Stimulated activated CD4-positive, alpha-beta T cell treated with anti-CD3 and anti-CD28 coated beads, Interleukin-4, amount 100 ng/mL, for 48 hours (primary cell): ENCODE measurements around the gene MBD3L2.
"Not testable (repeated sequence)": the region's sequence is repeated elsewhere in the genome, so short reads cannot be mapped to it uniquely, and the experiment has no call there.

Source experiments
- DNase-seq, 2 donors: peaks; one replicate each; pipeline ENCODE4 v3.0.0-alpha.2; 2020; ENCODE audit warnings: low read depth in 2 of 2

Gene MBD3L2

DNA sequence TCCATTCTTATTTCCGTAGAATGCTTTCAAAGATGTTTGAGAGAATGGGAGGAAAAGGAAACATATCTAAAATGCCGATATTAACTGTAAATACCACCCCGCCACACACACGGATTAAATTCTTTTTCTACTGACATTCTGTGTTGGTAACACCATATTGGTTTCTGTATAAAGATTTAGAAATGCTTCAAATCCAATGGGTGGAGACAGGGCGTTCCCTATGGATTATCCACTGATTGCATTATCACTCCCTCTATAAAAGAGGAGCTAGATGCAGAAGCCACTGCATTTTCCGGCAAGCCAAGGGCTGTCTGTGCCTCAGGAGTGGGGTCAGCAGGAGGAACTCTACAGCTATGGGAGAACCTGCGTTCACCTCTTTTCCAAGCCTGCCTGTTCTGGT is at the start of gene MBD3L2:
Gene MBD3L2 (plus strand): TSS at position 301 of the 400 bp plus-strand sequence. CDS start 53 bp downstream, at position 354.
- not testable (repeated sequence) for DNase-seq

- no peak for DNase-seq
Measured at GRCh38 chr19:6999933-7000332, 49.2 kb upstream of the MBD3L2 start.

DNA sequence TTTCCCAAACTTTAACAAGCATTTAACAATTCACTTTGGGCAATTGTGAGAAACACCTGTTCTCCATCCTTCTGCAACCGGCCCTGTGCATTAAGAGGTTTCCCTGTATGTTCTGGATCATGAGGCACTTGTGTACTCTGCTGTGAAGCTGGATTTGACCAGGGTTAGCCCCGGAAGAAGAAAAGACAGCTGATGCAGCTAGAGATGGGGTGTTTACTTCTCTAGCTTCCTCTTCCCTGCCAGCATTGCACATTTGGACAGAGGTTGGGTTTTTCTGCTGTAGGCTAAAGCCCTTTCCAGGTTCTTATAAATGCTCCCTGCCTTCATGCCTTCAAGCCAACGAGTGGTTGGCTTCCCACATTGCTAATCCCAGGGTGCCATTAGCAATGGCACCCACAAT is 48.8 kb upstream of the MBD3L2 start:
- DNase-seq, result no peak

- no peak for DNase-seq
Measured at GRCh38 chr19:7000816-7001215, 48.3 kb upstream of the MBD3L2 start.

- no peak for DNase-seq
Measured at GRCh38 chr19:7004313-7004931, 44.7 kb upstream of the MBD3L2 start.

GRCh38 chr19:7006135-7006704 is 42.9 kb upstream of the MBD3L2 start:
- no peak for DNase-seq

DNA sequence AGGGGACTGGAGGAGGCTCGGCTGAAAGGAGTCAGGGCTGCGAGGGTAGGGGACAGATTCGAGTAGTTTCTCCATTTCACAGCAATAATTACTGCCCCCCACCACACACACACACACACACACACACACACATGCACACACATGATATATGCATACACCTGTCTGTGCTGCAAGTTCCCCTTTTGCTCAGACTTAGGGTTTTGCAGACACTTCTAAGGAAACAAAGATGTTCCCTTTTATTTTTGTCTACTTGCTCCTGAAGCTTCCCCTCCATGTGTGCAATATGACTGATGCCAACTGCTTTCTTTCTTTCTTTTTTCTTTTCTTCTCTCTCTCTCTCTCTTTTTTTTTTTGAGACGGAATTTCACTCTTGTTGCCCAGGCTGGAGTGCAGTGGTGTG is 41.3 kb upstream of the MBD3L2 start:
- DNase-seq, result no peak

DNA sequence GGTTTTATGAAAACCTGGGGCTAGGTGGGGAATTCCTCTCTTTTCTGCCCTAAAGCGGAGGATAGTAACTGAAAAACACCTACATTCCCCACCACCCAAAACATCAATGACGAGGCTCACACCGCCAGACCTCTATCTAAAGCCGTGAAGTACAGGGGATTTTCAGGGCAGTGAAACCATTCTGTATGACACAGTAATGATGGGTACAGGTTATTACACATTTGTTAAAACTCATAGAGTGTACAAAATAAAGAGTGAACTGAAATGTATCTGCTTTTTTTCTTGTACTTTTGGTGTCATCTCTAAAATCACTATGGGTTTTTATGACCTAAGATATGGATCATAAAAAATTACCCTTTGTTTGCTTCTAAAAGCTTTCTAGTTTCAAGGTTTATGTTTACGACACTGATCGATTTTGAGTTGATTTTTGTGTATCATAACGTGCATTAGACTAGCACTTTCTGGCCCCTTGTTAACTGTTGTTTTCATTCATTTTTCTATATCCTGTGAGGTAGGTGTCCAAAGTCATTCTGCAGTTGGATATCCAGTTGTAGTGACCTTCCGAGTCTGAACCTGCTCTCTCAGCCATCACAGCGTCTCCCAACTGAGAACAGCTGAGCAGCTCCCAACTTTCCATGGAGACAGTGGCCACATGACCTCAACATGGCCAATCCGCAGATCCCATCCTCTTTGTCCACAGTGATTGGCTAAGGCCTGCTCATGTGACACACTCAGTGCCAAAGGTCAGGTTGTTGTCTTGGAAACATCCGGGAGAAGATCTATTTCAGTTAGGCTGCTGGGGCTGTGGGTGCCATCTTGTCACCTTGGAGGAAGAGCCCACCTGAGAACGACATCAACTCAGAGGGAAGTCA is 38.2 kb upstream of the MBD3L2 start:
- no peak for DNase-seq

GRCh38 chr19:7013678-7014077 is 35.4 kb upstream of the MBD3L2 start:
- DNase-seq, result no peak

DNA sequence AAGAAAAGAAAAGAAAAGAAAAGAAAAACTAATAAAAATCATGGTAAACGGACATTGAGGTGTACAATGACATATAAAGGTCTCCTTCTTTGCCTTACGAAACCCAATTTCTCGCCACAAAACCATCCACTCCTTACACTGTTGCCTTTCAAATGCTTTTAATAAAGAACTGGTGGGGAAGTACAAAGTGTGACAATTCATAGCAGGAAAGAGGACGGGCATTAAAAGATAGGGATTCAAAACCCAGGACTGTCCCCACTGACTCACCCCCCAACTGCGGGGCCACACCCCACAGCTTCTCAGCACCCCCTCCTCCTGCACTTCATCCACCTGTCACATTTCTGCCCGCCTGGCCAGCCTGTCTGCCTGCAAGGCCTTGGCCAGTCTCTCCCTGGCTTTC is 30.3 kb upstream of the MBD3L2 start:
- DNase-seq, result no peak

DNA sequence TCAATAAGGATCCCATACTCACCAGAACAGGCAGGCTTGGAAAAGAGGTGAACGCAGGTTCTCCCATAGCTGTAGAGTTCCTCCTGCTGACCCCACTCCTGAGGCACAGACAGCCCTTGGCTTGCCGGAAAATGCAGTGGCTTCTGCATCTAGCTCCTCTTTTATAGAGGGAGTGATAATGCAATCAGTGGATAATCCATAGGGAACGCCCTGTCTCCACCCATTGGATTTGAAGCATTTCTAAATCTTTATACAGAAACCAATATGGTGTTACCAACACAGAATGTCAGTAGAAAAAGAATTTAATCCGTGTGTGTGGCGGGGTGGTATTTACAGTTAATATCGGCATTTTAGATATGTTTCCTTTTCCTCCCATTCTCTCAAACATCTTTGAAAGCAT is 27.8 kb upstream of the MBD3L2 start, which contains the start of gene MBD3L2B:
Gene MBD3L2B (minus strand): TSS at position 101 of the 400 bp plus-strand sequence. CDS start 34 bp downstream, at position 67.
- not testable (repeated sequence) for DNase-seq

DNA sequence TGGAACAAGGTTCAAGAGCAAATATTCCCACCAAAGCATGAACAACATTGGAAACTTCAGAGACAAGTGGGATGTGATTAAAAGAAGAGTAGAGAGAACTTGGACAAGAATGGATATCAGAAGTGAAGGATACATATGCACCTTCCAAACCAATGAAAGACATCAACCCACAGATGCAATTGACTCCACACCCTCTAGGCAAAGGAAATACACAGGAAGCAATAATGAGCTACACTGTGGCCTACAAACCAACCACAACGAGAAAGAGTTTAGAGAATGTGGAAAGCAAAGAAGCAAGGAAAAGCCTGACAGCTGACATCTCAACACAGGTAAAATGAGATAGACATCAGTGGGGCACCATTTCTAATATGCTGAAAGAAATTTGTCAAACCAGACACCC is 20.3 kb upstream of the MBD3L2 start:
- DNase-seq, result not testable (repeated sequence)

- not testable (repeated sequence) for DNase-seq
Measured at GRCh38 chr19:7030278-7030677, 18.8 kb upstream of the MBD3L2 start, which contains the start of gene MBD3L5. Gene MBD3L5, plus strand, starts transcription at chr19:7030578. Its CDS starts 34 bp downstream, at chr19:7030612.

DNA sequence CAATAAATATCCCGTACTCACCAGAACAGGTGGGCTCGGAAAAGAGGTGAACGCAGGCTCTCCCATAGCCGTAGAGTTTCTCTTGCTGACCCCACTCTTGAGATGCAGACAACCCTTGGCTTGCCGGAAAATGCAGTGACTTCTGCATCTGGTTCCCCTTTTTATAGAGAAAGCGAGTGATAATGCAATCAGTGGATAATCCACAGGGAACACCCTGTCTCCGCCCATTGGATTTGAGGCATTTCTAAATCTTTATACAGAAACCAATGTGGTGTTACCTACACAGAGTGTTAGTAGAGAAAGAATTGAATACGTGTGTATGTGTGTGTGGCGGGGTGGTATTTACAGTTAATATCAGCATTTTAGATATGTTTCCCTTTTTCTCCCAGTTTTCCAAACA is 9.0 kb upstream of the MBD3L2 start, which contains the start of gene MBD3L4:
Gene MBD3L4 (minus strand): TSS at position 101 of the 400 bp plus-strand sequence. CDS start 35 bp downstream, at position 66.
- not testable (repeated sequence) for DNase-seq

DNA sequence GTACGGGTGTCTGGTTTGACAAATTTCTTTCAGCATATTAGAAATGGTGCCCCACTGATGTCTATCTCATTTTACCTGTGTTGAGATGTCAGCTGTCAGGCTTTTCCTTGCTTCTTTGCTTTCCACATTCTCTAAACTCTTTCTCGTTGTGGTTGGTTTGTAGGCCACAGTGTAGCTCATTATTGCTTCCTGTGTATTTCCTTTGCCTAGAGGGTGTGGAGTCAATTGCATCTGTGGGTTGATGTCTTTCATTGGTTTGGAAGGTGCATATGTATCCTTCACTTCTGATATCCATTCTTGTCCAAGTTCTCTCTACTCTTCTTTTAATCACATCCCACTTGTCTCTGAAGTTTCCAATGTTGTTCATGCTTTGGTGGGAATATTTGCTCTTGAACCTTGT is 7.6 kb upstream of the MBD3L2 start:
- DNase-seq, result not testable (repeated sequence)

DNA sequence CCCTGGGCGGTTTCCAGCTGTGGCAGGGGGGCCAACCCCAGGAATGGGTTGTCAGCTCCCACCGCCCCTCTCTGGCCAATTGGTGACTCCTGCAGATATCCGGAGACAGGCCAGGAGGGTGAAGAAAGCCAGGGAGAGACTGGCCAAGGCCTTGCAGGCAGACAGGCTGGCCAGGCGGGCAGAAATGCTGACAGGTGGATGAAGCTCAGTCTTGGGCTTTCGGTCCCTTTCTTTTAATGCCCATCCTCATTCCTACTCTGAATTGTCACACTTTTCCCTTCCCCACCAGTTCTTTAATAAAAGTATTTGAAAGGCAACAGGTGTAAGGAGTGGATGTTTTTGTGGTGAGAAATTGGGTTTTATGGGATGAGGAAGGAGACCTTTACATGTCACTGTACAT is 2.3 kb downstream of the MBD3L2 start:
- not testable (repeated sequence) for DNase-seq

- not testable (repeated sequence) for DNase-seq
Measured at GRCh38 chr19:7052896-7053295, 3.8 kb downstream of the MBD3L2 start.

DNA sequence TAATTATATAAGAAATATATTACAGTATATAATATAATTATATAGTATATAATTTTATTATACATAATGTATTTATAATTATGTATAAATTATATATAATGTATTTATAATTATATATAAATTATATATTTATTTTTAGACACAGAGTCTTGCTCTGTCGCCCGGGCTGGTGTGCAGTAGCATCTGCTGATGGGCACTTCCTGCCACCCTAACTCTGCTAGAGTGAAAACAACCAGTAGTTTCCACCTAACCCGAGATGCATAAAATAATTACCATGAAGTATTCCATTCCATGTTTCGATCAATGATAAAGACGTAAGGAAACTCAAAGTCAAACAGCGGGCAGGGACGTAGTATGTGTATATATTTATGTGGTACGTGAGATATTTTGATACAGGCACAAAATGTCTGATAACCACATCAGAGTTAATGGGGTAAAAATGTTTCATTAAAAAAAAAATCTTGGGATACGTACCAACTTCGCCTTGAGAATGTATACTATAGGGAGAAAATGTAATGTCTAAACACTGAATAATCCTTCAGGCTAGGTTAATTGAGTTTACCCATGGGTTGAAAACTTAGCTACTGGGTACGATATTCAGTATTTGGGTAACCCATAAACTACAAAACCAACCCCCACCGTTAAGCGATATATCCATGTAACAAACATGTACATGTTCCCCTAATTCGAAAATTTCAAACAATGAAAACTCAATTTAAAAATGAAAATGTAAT is 5.7 kb downstream of the MBD3L2 start:
- not testable (repeated sequence) for DNase-seq

- not testable (repeated sequence) for DNase-seq
Measured at GRCh38 chr19:7055679-7056078, 6.6 kb downstream of the MBD3L2 start.

DNA sequence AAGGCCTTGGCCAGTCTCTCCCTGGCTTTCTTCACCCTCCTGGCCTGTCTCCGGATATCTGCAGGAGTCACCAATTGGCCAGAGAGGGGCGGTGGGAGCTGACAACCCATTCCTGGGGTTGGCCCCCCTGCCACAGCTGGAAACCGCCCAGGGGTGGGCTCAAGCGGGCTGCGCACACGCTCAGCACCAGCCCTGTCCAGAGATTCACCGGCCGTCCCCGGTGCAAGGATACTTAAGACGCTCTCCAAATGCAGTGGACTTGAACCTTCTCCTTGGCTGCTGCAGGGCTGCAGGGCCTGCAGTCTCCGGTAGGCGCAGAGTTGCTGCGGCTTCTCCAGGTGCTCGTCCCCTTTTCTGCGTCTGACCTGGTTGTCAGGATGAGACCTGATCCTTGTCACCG is 7.2 kb downstream of the MBD3L2 start:
- not testable (repeated sequence) for DNase-seq

DNA sequence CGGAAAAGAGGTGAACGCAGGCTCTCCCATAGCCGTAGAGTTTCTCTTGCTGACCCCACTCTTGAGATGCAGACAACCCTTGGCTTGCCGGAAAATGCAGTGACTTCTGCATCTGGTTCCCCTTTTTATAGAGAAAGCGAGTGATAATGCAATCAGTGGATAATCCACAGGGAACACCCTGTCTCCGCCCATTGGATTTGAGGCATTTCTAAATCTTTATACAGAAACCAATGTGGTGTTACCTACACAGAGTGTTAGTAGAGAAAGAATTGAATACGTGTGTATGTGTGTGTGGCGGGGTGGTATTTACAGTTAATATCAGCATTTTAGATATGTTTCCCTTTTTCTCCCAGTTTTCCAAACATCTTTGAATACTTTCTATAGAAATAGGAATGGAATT is 9.5 kb downstream of the MBD3L2 start, which contains the start of gene MBD3L3:
Gene MBD3L3 (minus strand): TSS at position 101 of the 400 bp plus-strand sequence. CDS start 71 bp downstream, at position 30.
- DNase-seq, result not testable (repeated sequence)
